CD8-positive, alpha-beta memory T cell (primary cell): ENCODE results near the gene CSNK1G1. TPM values are rescaled to one million over a fixed set of nuclear protein-coding genes. Genes with fewer than 3 reads are reported as not detected.

Experiments used
- CTCF ChIA-PET: fragments of 350-600 bp; sonication (Branson Sonifier 250); formaldehyde crosslinking; loops from one replicate; lab custom pipeline; 2021; ENCODE audit warnings: antibody characterized with exemption; lab: Charles Lee
- POLR2A ChIA-PET: fragments of 350-600 bp; sonication (Branson Sonifier 250); formaldehyde crosslinking; loops from one replicate; lab custom pipeline; 2021; ENCODE audit warnings: antibody characterized with exemption; lab: Charles Lee
- DNase-seq, 5 donors: peaks; one replicate each; pipeline versions ENCODE4 v3.0.0 to v3.0.0-alpha.2; 2020 to 2022; ENCODE audit warnings: mixed read lengths in 1 of 5
- H3K27ac ChIP-seq: one replicate; pipeline ENCODE4 v1.7.0; 2013; ENCODE audit warnings: low read depth, mild to moderate bottlenecking, low read length, moderate library complexity
- H3K27me3 ChIP-seq: 2 replicates; pipeline ENCODE4 v1.7.0; 2013; ENCODE audit warnings: low read length, mild to moderate bottlenecking; ENCODE audit not compliant: insufficient read depth, poor library complexity, severe bottlenecking
- H3K36me3 ChIP-seq: 2 replicates; pipeline ENCODE4 v1.7.0; 2013; ENCODE audit warnings: mild to moderate bottlenecking, low read length, moderate library complexity; ENCODE audit not compliant: insufficient read depth
- H3K4me1 ChIP-seq: 2 replicates; pipeline ENCODE4 v1.7.0; 2013; ENCODE audit warnings: mild to moderate bottlenecking, low read length, moderate library complexity; ENCODE audit not compliant: insufficient read depth
- H3K4me3 ChIP-seq: 2 replicates; pipeline ENCODE4 v1.7.0; 2013; ENCODE audit warnings: mild to moderate bottlenecking, low read length
- H3K9me3 ChIP-seq: 2 replicates; pipeline ENCODE4 v1.7.0; 2013; ENCODE audit warnings: mild to moderate bottlenecking, low read length
- H3K27ac Mint-ChIP-seq, 8 donors: one replicate each; pipeline ENCODE4 v1.8.0; 2020 to 2021; ENCODE audit warnings: mixed read lengths in 8 of 8, mild to moderate bottlenecking in 6 of 8, inconsistent platforms in 3 of 8, moderate library complexity in 3 of 8
- H3K27me3 Mint-ChIP-seq, 2 donors: one replicate each; pipeline ENCODE4 v1.8.0; 2020 to 2021; ENCODE audit warnings: mixed read lengths in 2 of 2, mild to moderate bottlenecking in 1 of 2, moderate library complexity in 1 of 2
- H3K36me3 Mint-ChIP-seq, 3 donors: one replicate each; pipeline ENCODE4 v1.8.0; 2020 to 2021; ENCODE audit warnings: mixed read lengths in 3 of 3, inconsistent platforms in 1 of 3, mild to moderate bottlenecking in 1 of 3
- H3K4me1 Mint-ChIP-seq, 3 donors: one replicate each; pipeline ENCODE4 v1.8.0; 2020 to 2021; ENCODE audit warnings: mixed read lengths in 3 of 3, inconsistent platforms in 1 of 3, mild to moderate bottlenecking in 1 of 3
- H3K4me3 Mint-ChIP-seq, 7 donors: one replicate each; pipeline ENCODE4 v1.8.0; 2020 to 2021; ENCODE audit warnings: mixed read lengths in 7 of 7, mild to moderate bottlenecking in 6 of 7, moderate library complexity in 4 of 7, inconsistent platforms in 2 of 7
- H3K9me3 Mint-ChIP-seq, 5 donors: one replicate each; pipeline ENCODE4 v1.8.0; 2020 to 2022; ENCODE audit warnings: mixed read lengths in 5 of 5, mild to moderate bottlenecking in 3 of 5, moderate library complexity in 2 of 5, inconsistent platforms in 1 of 5
- polyA plus RNA-seq: library from polyadenylated mRNA; unstranded; fragments of 300-500 nt; fragmentation: Illumina TruSeq; gene quantifications from one replicate; pipeline ENCODE4 v1.2.3, GENCODE V29; 2021
- total RNA-seq, 2 experiments: library from RNA; stranded (reverse); gene quantifications; one replicate each; pipeline ENCODE4 v1.2.3, GENCODE V29; 2021

CSNK1G1 gene
- total and polyA plus RNA-seq, 3 experiments from 2014 or later: 15.5 to 27.0 (median 25.6) TPM

GRCh38 chr15:64216730-64217428, 139.1 kb downstream of the CSNK1G1 start:
- DNase-seq: no peak
- POLR2A ChIA-PET: no interaction called here
- Histone ChIP-seq H3K4me3 (no peak overlapping the region), H3K27me3 (no peaks in the 10 kb centered on the region), H3K4me1 (no peaks in the 10 kb centered on the region), H3K36me3 (no peaks in the 10 kb centered on the region), H3K9me3 (no peaks in the 10 kb centered on the region), H3K27ac (no peak overlapping the region)
- CTCF ChIA-PET: interaction anchor here (1.5 kb wide), 1 partner anchor 8 kb away, joined by 4 read pairs; no protein-coding TSS in a partner anchor
- Mint-ChIP-seq H3K4me3 (no peak overlapping the region), H3K4me1 (peaks cover 0 to 2% (median 0%) of the 10 kb centered on the region in 3 donors), H3K27ac (peak overlapping the region in 1 of 8 donors; percentile 11), H3K27me3 (no peaks in the 10 kb centered on the region), H3K36me3 (peaks cover 8 to 40% (median 12%) of the 10 kb centered on the region in 3 donors), H3K9me3 (no peaks in the 10 kb centered on the region)

GRCh38 chr15:64216196-64216595, 139.8 kb downstream of the CSNK1G1 start:
- Mint-ChIP-seq H3K4me3 (no peak overlapping the region), H3K27me3 (no peaks in the 10 kb centered on the region), H3K4me1 (peaks cover 0 to 1% (median 0%) of the 10 kb centered on the region in 3 donors), H3K9me3 (no peaks in the 10 kb centered on the region), H3K27ac (peak overlapping the region in 3 of 8 donors; percentile 7 to 72 (median 29)), H3K36me3 (peaks cover 7 to 42% (median 11%) of the 10 kb centered on the region in 3 donors)
- POLR2A ChIA-PET: no interaction called here
- Histone ChIP-seq H3K36me3 (no peaks in the 10 kb centered on the region), H3K27ac (no peak overlapping the region), H3K4me1 (no peaks in the 10 kb centered on the region), H3K27me3 (no peaks in the 10 kb centered on the region), H3K9me3 (no peaks in the 10 kb centered on the region), H3K4me3 (no peak overlapping the region)
- DNase-seq: no peak
- CTCF ChIA-PET: interaction anchor here (1.1 kb wide), 1 partner anchor 63 kb away, joined by 3 read pairs; no protein-coding TSS in a partner anchor

DNA sequence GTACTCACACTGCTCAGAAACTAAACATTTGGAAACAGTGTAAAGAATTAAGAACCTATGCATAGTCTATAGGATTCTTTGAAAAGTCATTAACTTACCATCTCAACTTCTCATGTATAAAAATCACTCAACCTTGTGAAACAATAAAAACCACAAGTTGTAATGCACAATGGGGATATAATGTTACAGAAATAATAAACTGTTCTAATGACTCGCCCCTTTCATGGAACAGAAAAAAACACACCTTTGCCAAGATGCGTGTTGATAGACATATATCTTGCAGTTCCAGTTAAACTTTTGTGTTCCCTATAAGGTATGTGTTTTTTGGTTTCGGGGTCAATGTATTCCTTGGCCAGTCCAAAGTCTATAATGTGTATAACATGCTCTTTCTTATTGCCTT, 142.3 kb downstream of the CSNK1G1 start:
- Histone ChIP-seq H3K36me3 (no peaks in the 10 kb centered on the region), H3K27me3 (no peaks in the 10 kb centered on the region), H3K9me3 (no peaks in the 10 kb centered on the region), H3K27ac (no peak overlapping the region), H3K4me1 (no peaks in the 10 kb centered on the region), H3K4me3 (no peak overlapping the region)
- Mint-ChIP-seq H3K27me3 (no peaks in the 10 kb centered on the region), H3K27ac (no peak overlapping the region), H3K36me3 (peaks cover 7 to 46% (median 11%) of the 10 kb centered on the region in 3 donors), H3K4me1 (peaks cover 0 to 1% (median 0%) of the 10 kb centered on the region in 3 donors), H3K9me3 (no peaks in the 10 kb centered on the region), H3K4me3 (no peak overlapping the region)
- CTCF ChIA-PET: no interaction called here
- no peak for DNase-seq
- POLR2A ChIA-PET: no interaction called here

DNA sequence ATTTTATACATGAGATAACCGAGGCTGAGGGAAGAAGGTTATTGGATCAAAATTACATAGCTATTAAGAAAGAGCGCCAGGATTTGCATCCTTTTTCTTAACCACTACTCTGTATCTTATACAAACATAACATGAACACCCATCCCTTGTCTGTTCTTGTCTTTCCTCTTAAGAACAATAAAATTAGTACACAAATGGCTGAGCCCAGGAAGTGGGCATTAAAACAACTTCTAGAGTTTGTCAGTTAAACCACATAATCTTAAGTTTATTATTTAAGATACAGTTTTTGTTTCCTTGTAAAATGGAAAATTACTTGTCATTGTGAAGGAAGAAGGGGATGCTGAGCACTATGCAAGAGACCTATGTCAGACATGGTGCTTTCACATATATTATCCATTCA, 144.3 kb downstream of the CSNK1G1 start:
- ChIA-PET CTCF (no interaction called here), POLR2A (no interaction called here)
- no peaks in the 10 kb centered on the region for H3K36me3 ChIP-seq
- H3K4me1 Mint-ChIP-seq: peaks cover 0 to 1% (median 0%) of the 10 kb centered on the region in 3 donors
- H3K4me3 ChIP-seq: no peak overlapping the region
- H3K27ac Mint-ChIP-seq: peak overlapping the region in 1 of 8 donors; percentile 37
- DNase-seq: no peak
- H3K27ac ChIP-seq: no peak overlapping the region
- H3K4me3 Mint-ChIP-seq: no peak overlapping the region
- H3K9me3 ChIP-seq: no peaks in the 10 kb centered on the region
- H3K27me3 Mint-ChIP-seq: no peaks in the 10 kb centered on the region
- H3K4me1 ChIP-seq: no peaks in the 10 kb centered on the region
- H3K36me3 Mint-ChIP-seq: peaks cover 7 to 58% (median 14%) of the 10 kb centered on the region in 3 donors
- no peaks in the 10 kb centered on the region for H3K9me3 Mint-ChIP-seq
- no peaks in the 10 kb centered on the region for H3K27me3 ChIP-seq

- peaks cover 0 to 1% (median 0%) of the 10 kb centered on the region in 3 donors for H3K4me1 Mint-ChIP-seq
- H3K27me3 ChIP-seq: no peaks in the 10 kb centered on the region
- H3K4me3 ChIP-seq: no peak overlapping the region
- no peaks in the 10 kb centered on the region for H3K4me1 ChIP-seq
- CTCF ChIA-PET: no interaction called here
- peak overlapping the region in 1 of 8 donors; percentile 47 for H3K27ac Mint-ChIP-seq
- H3K4me3 Mint-ChIP-seq: no peak overlapping the region
- H3K9me3 Mint-ChIP-seq: no peaks in the 10 kb centered on the region
- no peak for DNase-seq
- no peak overlapping the region for H3K27ac ChIP-seq
- H3K36me3 ChIP-seq: no peaks in the 10 kb centered on the region
- peaks cover 7 to 51% (median 14%) of the 10 kb centered on the region in 3 donors for H3K36me3 Mint-ChIP-seq
- H3K27me3 Mint-ChIP-seq: no peaks in the 10 kb centered on the region
- no peaks in the 10 kb centered on the region for H3K9me3 ChIP-seq
- POLR2A ChIA-PET: no interaction called here
Observed at GRCh38 chr15:64210371-64210770, 145.6 kb downstream of the CSNK1G1 start.

DNA sequence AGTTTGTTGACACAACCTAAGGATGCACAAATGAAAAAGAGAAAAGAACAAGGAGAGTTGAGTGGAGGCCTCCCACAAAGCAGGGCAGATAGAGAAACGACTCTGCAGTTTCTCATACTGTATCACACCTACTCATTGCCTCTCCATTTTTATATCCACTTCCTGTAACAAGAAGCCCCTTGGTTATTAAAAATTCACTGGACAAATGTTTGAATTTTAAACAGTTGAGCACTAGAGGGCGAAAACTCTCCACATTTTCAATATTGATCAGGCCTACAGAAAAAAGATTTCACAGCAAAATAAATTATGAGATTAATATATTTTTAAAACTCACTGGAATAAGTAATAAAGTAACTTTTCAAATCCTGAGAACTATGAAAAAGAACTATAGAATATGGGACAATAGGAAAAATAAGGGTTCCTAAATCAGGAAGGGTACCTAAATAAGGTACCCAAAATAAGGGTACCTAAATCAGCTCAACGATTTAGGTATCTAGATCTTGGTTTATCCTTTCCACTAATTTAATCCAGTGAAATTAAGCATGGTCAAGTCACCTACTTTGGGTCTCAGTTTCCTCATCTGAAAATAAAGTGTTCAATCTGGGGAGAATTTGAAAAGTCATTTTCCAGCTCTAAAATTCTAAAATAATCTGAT, 146.2 kb downstream of the CSNK1G1 start:
- no peaks in the 10 kb centered on the region for H3K27me3 Mint-ChIP-seq
- H3K4me1 Mint-ChIP-seq: peaks cover 0 to 1% (median 0%) of the 10 kb centered on the region in 3 donors
- DNase-seq: peak in 1 of 5 donors; percentile 2
- ChIA-PET POLR2A (no interaction called here), CTCF (no interaction called here)
- Histone ChIP-seq H3K36me3 (no peaks in the 10 kb centered on the region), H3K27ac (no peak overlapping the region), H3K9me3 (no peaks in the 10 kb centered on the region), H3K27me3 (no peaks in the 10 kb centered on the region), H3K4me1 (no peaks in the 10 kb centered on the region), H3K4me3 (no peak overlapping the region)
- peak overlapping the region in 1 of 8 donors; percentile 21 for H3K27ac Mint-ChIP-seq
- H3K4me3 Mint-ChIP-seq: no peak overlapping the region
- peaks cover 7 to 55% (median 17%) of the 10 kb centered on the region in 3 donors for H3K36me3 Mint-ChIP-seq
- H3K9me3 Mint-ChIP-seq: no peaks in the 10 kb centered on the region

GRCh38 chr15:64205202-64205601, 150.8 kb downstream of the CSNK1G1 start:
- Mint-ChIP-seq H3K27me3 (no peaks in the 10 kb centered on the region), H3K36me3 (peaks cover 9 to 58% (median 19%) of the 10 kb centered on the region in 3 donors), H3K4me1 (no peaks in the 10 kb centered on the region), H3K9me3 (no peaks in the 10 kb centered on the region), H3K27ac (no peak overlapping the region), H3K4me3 (no peak overlapping the region)
- Histone ChIP-seq H3K27ac (peak overlapping the region; percentile 39), H3K36me3 (peaks cover 6% of the 10 kb centered on the region), H3K4me3 (no peak overlapping the region), H3K4me1 (no peaks in the 10 kb centered on the region), H3K27me3 (no peaks in the 10 kb centered on the region), H3K9me3 (no peaks in the 10 kb centered on the region)
- no peak for DNase-seq
- ChIA-PET CTCF (no interaction called here), POLR2A (no interaction called here)

- no peaks in the 10 kb centered on the region for H3K9me3 Mint-ChIP-seq
Observed at GRCh38 chr15:64197425-64197824, 158.5 kb downstream of the CSNK1G1 start.

More at GRCh38 chr15:64197425-64197824, 158.5 kb downstream of the CSNK1G1 start:
- H3K4me1 ChIP-seq: no peaks in the 10 kb centered on the region
- Mint-ChIP-seq H3K36me3 (peaks cover 3 to 65% (median 20%) of the 10 kb centered on the region in 3 donors), H3K27me3 (no peaks in the 10 kb centered on the region), H3K27ac (peak overlapping the region in 1 of 8 donors; percentile 26), H3K4me1 (no peaks in the 10 kb centered on the region), H3K4me3 (no peak overlapping the region)
- no peaks in the 10 kb centered on the region for H3K27me3 ChIP-seq
- no peaks in the 10 kb centered on the region for H3K9me3 ChIP-seq
- ChIA-PET CTCF (no interaction called here), POLR2A (no interaction called here)
- no peaks in the 10 kb centered on the region for H3K36me3 ChIP-seq
- no peak for DNase-seq
- H3K4me3 ChIP-seq: no peak overlapping the region
- no peak overlapping the region for H3K27ac ChIP-seq
